HG03565 (cell line): ENCODE measurements around the gene FEZ2.

Experiments used
- ATAC-seq: cut with Tn5 transposase; IDR thresholded peaks from one replicate; pipeline ENCODE4 v1.9.1; 2021; ENCODE audit warnings: mild to moderate bottlenecking, moderate library complexity; ENCODE audit not compliant: unreplicated experiment

Gene FEZ2

GRCh38 chr2:36534275-36534799, 63.6 kb downstream of the FEZ2 start:
- no peak for ATAC-seq

GRCh38 chr2:36530983-36531354, 67.0 kb downstream of the FEZ2 start:
- ATAC-seq: peak; percentile 22

GRCh38 chr2:36530178-36530982, 67.6 kb downstream of the FEZ2 start:
- peak; percentile 74 for ATAC-seq

GRCh38 chr2:36528766-36529392, 69.1 kb downstream of the FEZ2 start:
- ATAC-seq: no peak

GRCh38 chr2:36528274-36528673, 69.7 kb downstream of the FEZ2 start:
- ATAC-seq: peak; percentile 68

- ATAC-seq: no peak
Measured at GRCh38 chr2:36526226-36526625, 71.7 kb downstream of the FEZ2 start.

GRCh38 chr2:36525245-36525644, 72.7 kb downstream of the FEZ2 start:
- ATAC-seq: no peak

- ATAC-seq: no peak
Measured at GRCh38 chr2:36523153-36523552, 74.8 kb downstream of the FEZ2 start.

- no peak for ATAC-seq
Measured at GRCh38 chr2:36520431-36520830, 77.5 kb downstream of the FEZ2 start.

- no peak for ATAC-seq
Measured at GRCh38 chr2:36516136-36516870, 81.7 kb downstream of the FEZ2 start.

GRCh38 chr2:36515538-36515937, 82.4 kb downstream of the FEZ2 start:
- ATAC-seq: no peak

- ATAC-seq: no peak
Measured at GRCh38 chr2:36513661-36514060, 84.3 kb downstream of the FEZ2 start.

- ATAC-seq: peak; percentile 15
Measured at GRCh38 chr2:36512705-36513104, 85.3 kb downstream of the FEZ2 start.

- peak; percentile 36 for ATAC-seq
Measured at GRCh38 chr2:36511858-36512603, 85.9 kb downstream of the FEZ2 start.

GRCh38 chr2:36509075-36509474, 88.9 kb downstream of the FEZ2 start:
- no peak for ATAC-seq

- ATAC-seq: peak; percentile 91
Measured at GRCh38 chr2:36507408-36507812, 90.6 kb downstream of the FEZ2 start.
